Skin epidermis (tissue), 12 donors: Measurements from ENCODE around the gene ZNF346.
"Not testable (repeated sequence)": the region's sequence is repeated elsewhere in the genome, so short reads cannot be mapped to it uniquely, and the experiment has no call there.

Experiments used
- H3K27ac ChIP-seq, 21 experiments: fragments of 200-600 bp; sonication (generic) in 11 of 21; one replicate each; pipeline ENCODE4 v1.5.0; 2020; ENCODE audit warnings: mild to moderate bottlenecking in 3 of 21, inconsistent platforms in 2 of 21, moderate library complexity in 2 of 21
- H3K4me3 ChIP-seq, 7 experiments: fragments of 200-600 bp; sonication (generic) in 2 of 7; one replicate each; pipeline ENCODE4 v1.5.0; 2020; ENCODE audit warnings: inconsistent platforms in 2 of 7, mild to moderate bottlenecking in 2 of 7, moderate library complexity in 1 of 7

The ZNF346 gene, protein sequence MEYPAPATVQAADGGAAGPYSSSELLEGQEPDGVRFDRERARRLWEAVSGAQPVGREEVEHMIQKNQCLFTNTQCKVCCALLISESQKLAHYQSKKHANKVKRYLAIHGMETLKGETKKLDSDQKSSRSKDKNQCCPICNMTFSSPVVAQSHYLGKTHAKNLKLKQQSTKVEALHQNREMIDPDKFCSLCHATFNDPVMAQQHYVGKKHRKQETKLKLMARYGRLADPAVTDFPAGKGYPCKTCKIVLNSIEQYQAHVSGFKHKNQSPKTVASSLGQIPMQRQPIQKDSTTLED

GRCh38 chr5:177022386-177023302 is at the start of gene ZNF346:
Gene ZNF346, plus strand, starts transcription at chr5:177022696. Its CDS starts 43 bp downstream, at chr5:177022739.
- peak within 1 kb of the TSS; percentile 73 to 95 (median 86) for H3K4me3 ChIP-seq
- H3K27ac ChIP-seq: peak within 1 kb of the TSS; percentile 50 to 94 (median 86)

GRCh38 chr5:176979669-176980068 is 42.8 kb upstream of the ZNF346 start:
- no peak overlapping the region for H3K4me3 ChIP-seq
- no peak overlapping the region for H3K27ac ChIP-seq

DNA sequence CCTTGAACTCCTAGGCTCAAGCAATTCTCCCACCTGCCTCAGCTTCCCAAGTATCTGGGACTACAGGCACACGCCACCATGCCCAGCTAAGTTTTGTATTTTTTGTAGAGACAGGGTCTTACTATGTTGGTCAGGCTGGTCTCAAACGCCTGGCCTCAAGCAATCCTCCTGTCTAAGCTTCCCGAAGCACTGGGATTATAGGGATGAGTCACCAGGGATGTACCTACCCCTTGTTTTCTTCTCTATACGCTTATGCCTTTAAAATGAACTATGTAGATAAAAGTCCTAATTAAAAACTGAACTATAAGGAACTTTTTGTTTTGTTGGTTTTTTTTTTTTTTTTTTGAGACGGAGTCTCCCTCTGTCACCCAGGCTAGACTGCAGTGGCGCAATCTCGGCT is 41.7 kb upstream of the ZNF346 start:
- H3K4me3 ChIP-seq: no peak overlapping the region
- H3K27ac ChIP-seq: no peak overlapping the region

DNA sequence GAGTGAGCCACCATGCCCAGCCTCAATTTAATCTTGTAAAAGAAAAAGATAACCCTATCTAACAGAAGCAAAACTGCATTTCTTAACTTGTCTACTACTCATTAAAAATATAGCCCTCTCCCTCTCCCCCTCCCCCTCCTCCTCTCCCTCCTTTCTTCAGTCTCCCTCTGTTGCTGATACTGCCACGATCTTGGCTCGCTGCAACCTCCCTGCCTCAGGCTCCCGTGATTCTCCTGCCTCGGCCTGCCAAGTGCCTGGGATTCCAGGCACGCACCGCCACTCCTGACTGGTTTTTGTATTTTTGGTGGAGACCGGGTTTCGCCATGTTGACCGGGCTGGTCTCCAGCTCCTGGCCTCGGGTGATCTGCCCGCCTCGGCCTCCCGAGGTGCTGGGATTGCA is 39.4 kb upstream of the ZNF346 start:
- H3K27ac ChIP-seq, H3K4me3 ChIP-seq: not testable (repeated sequence)

GRCh38 chr5:176983593-176983992 is 38.9 kb upstream of the ZNF346 start:
- H3K27ac ChIP-seq, H3K4me3 ChIP-seq: not testable (repeated sequence)

DNA sequence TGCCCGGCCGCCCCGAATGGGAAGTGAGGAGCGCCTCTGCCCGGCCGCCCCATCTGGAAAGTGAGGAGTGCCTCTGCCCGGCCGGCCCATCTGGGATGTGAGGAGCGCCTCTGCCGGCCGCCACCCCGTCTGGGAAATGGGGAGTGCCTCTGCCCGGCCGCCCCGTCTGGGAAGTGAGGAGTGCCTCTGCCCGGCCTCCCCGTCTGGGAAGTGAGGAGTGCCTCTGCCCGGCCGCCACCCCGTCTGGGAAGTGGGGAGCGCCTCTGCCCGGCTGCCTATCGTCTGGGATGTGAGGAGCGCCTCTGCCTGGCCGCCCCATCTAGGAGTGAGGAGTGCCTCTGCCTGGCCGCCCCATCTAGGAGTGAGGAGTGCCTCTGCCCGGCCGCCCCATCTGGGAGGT is 38.3 kb upstream of the ZNF346 start:
- H3K4me3 ChIP-seq, H3K27ac ChIP-seq: not testable (repeated sequence)

- no peak overlapping the region for H3K4me3 ChIP-seq
- H3K27ac ChIP-seq: no peak overlapping the region
Observed at GRCh38 chr5:176985516-176985915, 37.0 kb upstream of the ZNF346 start.

DNA sequence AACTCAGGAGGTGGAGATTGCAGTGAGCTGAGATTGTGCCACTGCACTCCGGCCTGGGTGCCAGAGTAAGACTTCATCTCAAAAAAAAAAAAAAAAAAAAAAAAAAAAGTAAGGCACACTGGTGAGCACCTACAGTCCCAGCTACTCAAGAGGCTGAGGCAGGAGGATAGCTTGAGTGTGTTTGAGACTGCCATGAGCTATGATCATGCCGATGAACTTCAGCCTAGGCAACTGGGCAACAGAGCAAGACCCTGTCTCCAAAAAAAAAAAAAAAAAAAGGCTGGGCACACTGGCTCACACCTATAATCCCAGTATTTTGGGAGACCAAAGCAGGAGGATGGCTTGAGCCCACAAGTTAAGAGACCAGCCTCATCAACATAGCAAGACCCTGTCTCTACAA is 36.2 kb upstream of the ZNF346 start:
- H3K27ac ChIP-seq: no peak overlapping the region
- H3K4me3 ChIP-seq: no peak overlapping the region

- H3K4me3 ChIP-seq: no peak overlapping the region
- no peak overlapping the region for H3K27ac ChIP-seq
Observed at GRCh38 chr5:176987583-176987982, 34.9 kb upstream of the ZNF346 start.

DNA sequence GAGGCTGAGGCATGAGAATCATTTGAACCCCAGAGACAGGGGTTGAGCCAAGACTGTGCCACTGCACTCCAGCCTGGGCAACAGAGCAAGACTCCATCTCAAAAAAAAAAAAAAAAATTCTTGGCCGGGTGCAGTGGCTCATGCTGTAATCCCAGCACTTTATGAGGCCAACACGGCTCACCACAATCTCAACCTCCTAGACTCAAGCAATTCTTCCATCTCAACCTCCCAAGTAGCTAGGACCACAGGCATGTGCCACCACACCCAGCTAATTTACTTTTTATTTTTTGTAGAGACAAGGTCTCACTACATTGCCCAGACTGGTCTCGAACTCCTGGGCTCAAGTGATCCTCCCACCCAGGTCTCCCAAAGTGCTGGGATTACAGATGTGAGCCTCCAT is 29.4 kb upstream of the ZNF346 start:
- H3K4me3 ChIP-seq, H3K27ac ChIP-seq: not testable (repeated sequence)

- no peak overlapping the region for H3K4me3 ChIP-seq
- H3K27ac ChIP-seq: peak overlapping the region in 6 of 21 experiments; percentile 29 to 59 (median 49)
Observed at GRCh38 chr5:176994460-176995121, 27.9 kb upstream of the ZNF346 start.

GRCh38 chr5:176995122-176995490 is 27.4 kb upstream of the ZNF346 start:
- peak overlapping the region in 7 of 21 experiments; percentile 23 to 59 (median 43) for H3K27ac ChIP-seq
- no peak overlapping the region for H3K4me3 ChIP-seq

DNA sequence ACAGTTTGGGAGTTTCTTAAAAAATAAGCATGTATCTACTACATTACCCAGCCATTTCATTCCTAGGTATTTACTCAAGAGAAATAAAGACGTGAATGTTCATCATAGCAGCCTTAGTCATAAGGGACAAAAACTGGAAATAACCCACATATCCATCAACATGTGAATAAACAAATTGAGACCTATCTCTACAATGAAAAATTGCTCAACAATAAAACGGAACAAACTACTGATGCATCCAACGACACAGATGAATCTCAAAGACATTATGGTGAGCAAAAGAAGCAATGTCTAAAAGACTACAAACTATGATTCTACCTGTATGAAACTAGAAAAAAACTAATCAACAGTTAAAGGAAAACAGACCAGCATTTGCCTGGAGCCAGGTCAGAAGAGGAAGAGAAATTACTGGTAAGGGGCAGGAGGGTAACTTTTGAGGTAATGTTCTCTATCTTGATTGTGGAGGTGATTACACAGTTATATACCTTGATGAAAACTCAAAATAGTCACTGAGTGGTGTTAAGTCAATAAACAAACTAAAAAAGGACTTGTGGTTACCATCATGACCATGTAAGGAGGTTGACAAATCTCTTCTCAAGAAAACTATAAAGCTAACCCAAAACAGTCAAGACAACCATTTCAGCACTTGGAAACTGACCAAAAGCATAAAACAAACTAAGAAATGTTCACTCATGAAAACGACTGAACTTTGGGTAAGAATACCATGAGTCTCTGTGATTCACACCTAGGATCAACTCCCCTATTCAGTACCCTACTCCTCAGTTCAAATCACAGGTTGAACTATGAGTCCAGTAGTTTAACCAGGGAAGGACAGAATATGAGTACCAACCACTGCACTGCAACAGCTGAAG is 26.4 kb upstream of the ZNF346 start:
- peak overlapping the region in 2 of 21 experiments; percentile 29 to 37 for H3K27ac ChIP-seq
- H3K4me3 ChIP-seq: no peak overlapping the region

DNA sequence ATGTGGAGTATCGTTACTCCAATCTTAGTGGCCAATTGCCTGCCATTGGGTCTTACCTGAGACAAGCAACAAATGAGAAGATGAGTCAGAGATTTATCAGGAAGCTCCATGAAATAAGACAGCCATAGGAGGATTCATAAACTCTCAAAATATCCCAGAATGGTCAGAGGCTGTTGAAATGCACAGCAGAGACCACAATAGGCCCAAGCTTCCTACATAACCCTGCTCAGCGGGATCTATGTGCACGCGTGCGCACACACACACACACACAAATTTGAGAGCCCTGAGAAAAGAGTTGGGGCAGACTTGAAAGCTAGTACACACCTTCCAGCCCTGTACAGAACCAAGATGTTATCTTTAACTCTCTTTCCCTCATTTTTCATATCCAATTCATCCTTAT is 25.7 kb upstream of the ZNF346 start:
- Histone ChIP-seq H3K27ac (no peak overlapping the region), H3K4me3 (no peak overlapping the region)

DNA sequence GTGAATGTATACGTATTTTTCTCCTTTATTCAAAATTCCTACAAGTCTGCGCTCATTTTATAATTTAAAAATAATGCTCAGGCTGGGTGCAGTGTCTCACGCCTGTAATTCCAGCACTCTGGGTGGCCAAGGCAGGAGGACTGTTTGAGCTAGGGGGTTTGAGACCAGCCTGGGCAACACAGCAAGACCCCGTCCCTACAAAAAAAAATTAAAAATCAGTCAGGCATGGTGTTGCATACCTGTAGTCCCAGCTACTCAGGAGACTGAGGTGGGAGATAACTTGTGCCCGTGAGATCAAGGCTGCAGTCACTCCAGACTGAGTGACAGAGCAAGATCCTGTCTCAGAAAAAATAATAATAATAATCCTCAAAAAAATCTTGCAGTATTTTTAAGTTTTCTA is 23.7 kb upstream of the ZNF346 start:
- Histone ChIP-seq H3K4me3 (no peak overlapping the region), H3K27ac (no peak overlapping the region)

- H3K4me3 ChIP-seq, H3K27ac ChIP-seq: not testable (repeated sequence)
Observed at GRCh38 chr5:176999526-176999925, 23.0 kb upstream of the ZNF346 start.

DNA sequence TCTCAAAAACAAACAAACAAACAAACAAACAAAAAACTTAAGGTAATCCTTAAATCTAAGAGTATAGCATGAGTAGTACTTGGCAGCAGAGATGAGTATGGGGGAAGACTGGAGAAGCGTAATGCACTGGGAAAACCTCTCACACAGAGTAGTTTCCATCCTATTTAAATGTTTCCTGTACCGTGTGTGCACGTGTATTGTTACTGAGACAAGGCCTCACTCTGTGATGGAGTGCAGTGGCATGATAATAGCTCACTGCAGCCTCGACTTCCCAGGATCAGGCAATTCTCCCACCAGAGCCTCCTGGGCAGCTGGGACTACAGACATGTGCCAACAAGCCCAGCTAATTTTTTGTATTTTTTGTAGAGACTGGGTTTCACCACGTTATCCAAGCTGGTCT is 18.8 kb upstream of the ZNF346 start:
- no peak overlapping the region for H3K27ac ChIP-seq
- no peak overlapping the region for H3K4me3 ChIP-seq

DNA sequence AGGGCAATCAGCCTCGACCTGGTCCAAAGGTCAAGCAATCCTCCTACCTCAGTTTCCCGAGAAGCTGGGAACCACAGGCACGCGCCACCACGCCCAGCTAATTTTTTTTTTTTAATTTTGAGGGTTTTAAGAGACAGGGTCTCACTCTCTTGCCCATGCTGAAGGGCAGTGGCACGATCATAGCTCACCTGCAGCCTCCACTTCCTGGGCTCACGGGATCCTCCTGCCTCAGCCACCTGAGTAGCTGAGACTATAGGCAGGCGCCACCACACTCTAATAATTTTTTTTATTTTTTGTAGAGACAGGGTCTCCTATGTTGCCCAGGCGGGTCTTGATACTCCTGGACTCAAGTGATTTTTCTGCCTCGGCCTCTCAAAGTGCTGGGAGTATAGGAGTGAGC is 17.5 kb upstream of the ZNF346 start:
- Histone ChIP-seq H3K4me3 (peak overlapping the region in 4 of 7 experiments; percentile 59 to 97 (median 96)), H3K27ac (no peak overlapping the region)

DNA sequence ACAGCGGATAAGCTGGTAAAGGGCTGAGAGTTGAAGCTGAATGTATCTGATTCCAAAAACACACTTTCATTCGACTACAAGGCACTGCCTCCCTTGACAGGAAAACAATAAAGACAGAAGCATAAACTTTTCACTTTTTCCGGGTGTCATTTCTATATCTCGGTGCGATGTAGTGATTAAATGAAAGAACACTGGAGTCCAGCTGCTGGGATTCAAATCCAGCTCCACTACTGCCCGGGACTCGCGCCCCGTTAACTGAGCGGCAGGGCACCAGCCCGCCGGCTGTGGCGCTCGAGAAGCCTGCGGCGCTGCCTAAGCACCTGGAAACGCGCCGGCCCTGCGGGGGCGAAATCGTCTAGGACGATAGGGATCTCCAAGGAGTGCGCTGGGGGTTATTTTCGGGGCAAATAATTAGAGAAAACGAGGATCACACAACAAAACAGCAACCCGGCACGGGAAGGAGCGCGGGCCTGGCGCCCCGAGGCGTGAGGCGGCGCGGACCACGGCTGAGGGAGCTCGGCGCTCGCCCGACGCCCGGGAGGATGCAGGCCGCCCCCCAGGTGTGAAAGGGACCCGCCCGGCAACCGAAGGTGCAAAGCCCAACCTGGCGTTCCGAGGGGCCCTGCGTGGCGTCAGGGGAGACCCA is 16.8 kb upstream of the ZNF346 start:
- Histone ChIP-seq H3K27ac (peak overlapping the region; percentile 52 to 98 (median 91)), H3K4me3 (peak overlapping the region; percentile 59 to 97 (median 90))
